Type B pancreatic cell (in vitro differentiated cells): ENCODE data around the gene ST6GAL2. TPM values are rescaled to one million over a fixed set of nuclear protein-coding genes. Genes with fewer than 3 reads are reported as not detected.

Experiments
- DNase-seq: peaks from one replicate; pipeline ENCODE4 v3.0.0; 2021; ENCODE audit warnings: mixed read lengths; ENCODE audit not compliant: unreplicated experiment; ENCODE audit errors: extremely low spot score
- H3K27ac Mint-ChIP-seq: 2 replicates; pipeline ENCODE4 v1.8.0; 2021; ENCODE audit warnings: mild to moderate bottlenecking, mixed read lengths
- H3K27me3 Mint-ChIP-seq: 2 replicates; pipeline ENCODE4 v1.8.0; 2021; ENCODE audit warnings: mixed read lengths
- H3K36me3 Mint-ChIP-seq: 2 replicates; pipeline ENCODE4 v1.8.0; 2021; ENCODE audit warnings: mixed read lengths
- H3K4me1 Mint-ChIP-seq: one replicate; pipeline ENCODE4 v1.8.0; 2021; ENCODE audit warnings: mixed read lengths; ENCODE audit not compliant: unreplicated experiment
- H3K4me3 Mint-ChIP-seq: 2 replicates; pipeline ENCODE4 v1.8.0; 2021; ENCODE audit warnings: mild to moderate bottlenecking, mixed read lengths
- H3K9me3 Mint-ChIP-seq: 2 replicates; pipeline ENCODE4 v1.8.0; 2021; ENCODE audit warnings: mixed read lengths
- CTCF ChIP-seq: fragments of 200-600 bp; sonication (generic); conservative IDR thresholded peaks from 2 replicates; pipeline ENCODE4 v1.5.0; 2021; ENCODE audit warnings: antibody characterized with exemption, mild to moderate bottlenecking
- total RNA-seq: library from RNA; stranded (reverse); gene quantifications from 2 replicates; pipeline ENCODE4 v1.2.1, GENCODE V29; 2021; ENCODE audit warnings: low replicate concordance

The ST6GAL2 gene
- total RNA-seq, 1 donor from 2014 or later, result 18.7 TPM

GRCh38 chr2:106833256-106833655, 52.7 kb downstream of the ST6GAL2 start:
- H3K4me3 Mint-ChIP-seq, result no peak overlapping the region
- H3K27me3 Mint-ChIP-seq, result peaks cover 5% of the 10 kb centered on the region
- TF ChIP-seq CTCF, result no peak
- no peak for DNase-seq
- peaks cover 14% of the 10 kb centered on the region for H3K36me3 Mint-ChIP-seq
- H3K4me1 Mint-ChIP-seq, result peaks cover 5% of the 10 kb centered on the region
- no peaks in the 10 kb centered on the region for H3K9me3 Mint-ChIP-seq
- no peak overlapping the region for H3K27ac Mint-ChIP-seq

- H3K4me1 Mint-ChIP-seq, result peaks cover 5% of the 10 kb centered on the region
- TF ChIP-seq CTCF, result no peak
- H3K9me3 Mint-ChIP-seq, result no peaks in the 10 kb centered on the region
- H3K27me3 Mint-ChIP-seq, result peaks cover 5% of the 10 kb centered on the region
- H3K36me3 Mint-ChIP-seq, result peaks cover 18% of the 10 kb centered on the region
- H3K27ac Mint-ChIP-seq, result no peak overlapping the region
- no peak for DNase-seq
- H3K4me3 Mint-ChIP-seq, result no peak overlapping the region
Observed at GRCh38 chr2:106831816-106832569, 54.0 kb downstream of the ST6GAL2 start.

GRCh38 chr2:106831241-106831640, 54.7 kb downstream of the ST6GAL2 start:
- H3K27me3 Mint-ChIP-seq, result peaks cover 5% of the 10 kb centered on the region
- H3K4me3 Mint-ChIP-seq, result no peak overlapping the region
- no peaks in the 10 kb centered on the region for H3K9me3 Mint-ChIP-seq
- no peak overlapping the region for H3K27ac Mint-ChIP-seq
- DNase-seq, result no peak
- peaks cover 21% of the 10 kb centered on the region for H3K36me3 Mint-ChIP-seq
- no peak for TF ChIP-seq CTCF
- peaks cover 5% of the 10 kb centered on the region for H3K4me1 Mint-ChIP-seq

GRCh38 chr2:106830191-106830590, 55.8 kb downstream of the ST6GAL2 start:
- no peak for TF ChIP-seq CTCF
- Mint-ChIP-seq H3K4me3 (no peak overlapping the region), H3K9me3 (peaks cover 2% of the 10 kb centered on the region), H3K27ac (no peak overlapping the region), H3K36me3 (peaks cover 23% of the 10 kb centered on the region), H3K27me3 (peaks cover 5% of the 10 kb centered on the region), H3K4me1 (peaks cover 5% of the 10 kb centered on the region)
- no peak for DNase-seq

GRCh38 chr2:106828119-106828518, 57.8 kb downstream of the ST6GAL2 start:
- Mint-ChIP-seq H3K4me3 (no peak overlapping the region), H3K9me3 (peaks cover 5% of the 10 kb centered on the region), H3K36me3 (peaks cover 26% of the 10 kb centered on the region), H3K27me3 (no peaks in the 10 kb centered on the region), H3K27ac (no peak overlapping the region), H3K4me1 (peaks cover 5% of the 10 kb centered on the region)
- DNase-seq, result no peak
- TF ChIP-seq CTCF, result no peak
